Activated CD8-positive, alpha-beta memory T cell treated with anti-CD3 and anti-CD28 coated beads for 48 hours (primary cell): ENCODE results near the gene PROK1.
"Not testable (repeated sequence)": the region's sequence is repeated elsewhere in the genome, so short reads cannot be mapped to it uniquely, and the experiment has no call there.

Experiments
- DNase-seq, 3 experiments: peaks; one replicate each; pipeline ENCODE4 v3.0.0-alpha.2; 2020; ENCODE audit warnings: low read depth in 2 of 3, low spot score in 2 of 3

The PROK1 gene

DNA sequence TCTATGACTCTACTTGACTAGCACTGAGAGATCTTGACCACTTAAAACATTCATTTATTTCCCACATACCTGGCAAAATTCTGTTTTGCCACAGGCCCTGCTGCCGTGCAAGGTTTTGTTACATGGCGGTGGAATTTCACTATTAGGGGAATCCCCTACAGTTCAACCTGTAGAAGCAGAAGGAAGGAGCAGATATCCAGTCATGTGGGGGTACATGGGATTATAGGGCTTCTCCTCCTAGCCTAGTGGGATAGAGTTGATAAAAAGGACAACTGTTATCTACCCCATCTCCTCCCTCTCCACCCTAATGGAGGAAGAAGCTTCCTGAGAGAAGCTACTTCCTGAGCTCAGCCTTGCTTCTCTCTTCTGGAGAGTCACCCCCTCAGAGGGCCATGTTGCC, 17.7 kb upstream of the PROK1 start:
- no peak for DNase-seq

- no peak for DNase-seq
Observed at GRCh38 chr1:110433803-110434202, 17.1 kb upstream of the PROK1 start.

DNA sequence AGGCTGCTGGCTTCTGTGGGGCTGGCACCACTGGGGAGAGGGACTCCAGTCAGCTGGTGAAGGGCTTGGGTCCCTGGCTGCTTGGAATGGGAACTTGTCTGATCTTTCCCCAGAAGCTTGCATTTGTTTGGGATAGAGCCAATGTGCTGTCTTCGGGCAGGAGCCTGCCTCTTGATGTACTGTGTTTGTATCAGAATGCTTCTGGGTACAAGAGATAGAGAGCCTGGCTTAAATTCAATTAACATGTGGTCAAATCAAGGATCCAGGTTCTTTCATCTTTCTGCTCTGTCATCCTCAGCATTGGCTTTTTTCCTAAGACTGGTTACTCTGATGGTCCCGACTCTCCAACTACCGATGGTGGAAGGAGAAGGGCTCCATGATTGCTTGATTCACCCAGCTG, 16.0 kb upstream of the PROK1 start:
- DNase-seq: no peak

DNA sequence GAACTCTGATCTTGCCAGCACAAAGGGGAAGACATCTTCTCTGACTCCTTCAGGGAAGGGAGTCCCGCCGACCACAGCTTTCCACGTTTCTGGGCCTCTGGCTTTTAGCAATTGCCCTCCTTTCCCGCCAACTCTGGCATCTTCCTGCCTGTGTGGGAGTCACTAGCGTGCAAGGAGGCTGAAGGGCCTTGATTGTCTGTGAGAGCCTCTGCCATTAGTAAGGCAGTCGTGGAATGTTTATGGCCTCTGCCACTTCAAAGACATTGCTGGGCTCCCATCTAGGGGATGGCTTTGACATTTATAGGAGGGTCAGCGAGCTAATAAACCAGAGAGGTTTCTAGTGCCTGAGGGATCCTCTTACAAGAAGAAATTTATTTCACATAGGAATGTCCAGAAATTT, 14.3 kb upstream of the PROK1 start:
- DNase-seq: no peak

GRCh38 chr1:110437645-110438299, 13.2 kb upstream of the PROK1 start:
- DNase-seq: not testable (repeated sequence)

GRCh38 chr1:110438893-110439292, 12.1 kb upstream of the PROK1 start:
- no peak for DNase-seq

GRCh38 chr1:110439873-110440272, 11.1 kb upstream of the PROK1 start:
- DNase-seq: not testable (repeated sequence)

- no peak for DNase-seq
Observed at GRCh38 chr1:110440877-110441276, 10.1 kb upstream of the PROK1 start.

DNA sequence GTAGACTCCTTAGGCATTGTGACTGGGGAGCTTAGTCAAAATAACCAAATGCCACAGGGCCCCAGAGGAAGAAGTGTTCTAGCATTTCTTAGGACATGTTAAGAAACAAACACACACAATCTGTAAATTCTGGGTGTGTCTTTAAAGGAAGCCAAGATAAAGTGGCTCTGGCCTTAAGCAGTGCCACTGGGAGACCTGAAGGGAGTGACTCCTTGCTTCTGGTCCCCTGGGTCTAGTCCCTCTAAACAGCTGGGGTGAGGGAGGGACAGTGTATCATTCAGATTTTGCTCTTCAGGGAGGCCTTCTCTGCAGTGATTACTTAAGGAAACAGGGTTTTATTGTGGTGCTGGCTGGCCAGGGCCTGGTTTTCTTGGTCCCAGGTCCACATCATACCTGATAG, 9.1 kb upstream of the PROK1 start:
- no peak for DNase-seq

GRCh38 chr1:110443451-110443850, 7.5 kb upstream of the PROK1 start:
- DNase-seq: no peak

GRCh38 chr1:110444561-110444960, 6.4 kb upstream of the PROK1 start:
- DNase-seq: no peak

DNA sequence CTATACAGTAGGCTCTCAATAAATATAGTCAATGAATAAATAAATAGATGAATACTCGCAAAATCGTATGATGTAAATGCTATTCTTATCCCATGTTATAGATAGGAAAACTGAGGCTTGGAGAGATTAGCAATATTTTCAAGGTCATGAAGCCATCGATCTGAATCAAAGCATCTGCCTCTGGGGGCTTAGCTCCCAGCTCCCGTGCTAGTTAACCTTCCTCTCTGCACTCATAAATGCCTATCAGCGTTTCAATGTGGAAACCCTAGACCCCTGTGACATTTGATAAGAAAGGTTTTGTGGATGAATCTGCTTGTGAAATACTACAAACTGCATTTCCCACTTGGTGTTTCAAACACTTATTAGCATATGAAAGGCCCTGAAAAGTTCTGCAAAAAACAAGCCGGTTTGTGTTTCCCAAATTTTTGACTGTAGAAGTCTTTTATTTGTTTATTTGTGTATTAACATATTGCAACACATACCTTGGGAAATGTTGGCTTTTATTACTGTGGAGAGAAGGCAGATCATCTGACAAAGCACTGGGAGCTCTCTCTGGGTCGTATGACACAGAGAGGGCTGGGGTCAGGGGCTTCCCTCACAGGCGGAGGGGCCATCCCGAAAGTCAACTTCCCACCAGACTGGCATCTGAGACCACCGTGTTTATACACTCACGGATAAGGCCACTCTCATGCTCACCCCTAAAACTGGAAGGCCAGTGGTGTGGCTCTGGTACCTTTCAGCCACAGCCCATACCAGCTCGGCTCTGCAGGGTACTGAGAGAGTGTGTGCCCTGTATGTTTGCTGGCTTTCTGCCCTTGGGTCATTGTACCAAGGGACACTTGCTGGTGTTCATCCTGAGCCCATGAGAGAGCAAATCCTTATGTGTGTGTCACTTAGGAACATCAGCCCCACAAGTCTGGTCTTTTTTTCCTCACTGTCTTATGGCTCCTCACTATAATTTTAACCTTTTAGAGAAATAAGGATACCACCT, 993 bp upstream of the PROK1 start:
- DNase-seq: no peak

DNA sequence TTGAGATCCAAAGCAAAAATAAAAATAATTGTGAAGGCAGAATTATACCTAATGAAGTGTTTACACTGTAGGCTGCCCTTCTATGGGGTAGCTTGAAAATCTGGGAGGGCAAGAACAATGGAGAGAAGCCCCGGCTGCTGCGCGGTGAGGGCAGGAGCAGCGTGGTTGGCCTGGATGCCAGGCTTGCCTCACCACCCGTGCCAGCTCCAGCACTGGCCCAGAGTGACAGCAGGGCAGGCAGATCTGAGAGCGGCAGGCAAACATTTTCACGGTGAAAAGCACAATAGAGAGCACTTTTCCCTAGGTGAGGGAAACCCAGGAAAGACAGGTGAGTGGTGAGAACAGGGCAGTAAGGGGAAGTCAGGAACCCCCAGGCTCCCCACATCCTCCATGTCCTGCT, 1.4 kb downstream of the PROK1 start:
- no peak for DNase-seq

- DNase-seq: no peak
Observed at GRCh38 chr1:110453829-110454228, 2.9 kb downstream of the PROK1 start.

GRCh38 chr1:110454328-110454727, 3.4 kb downstream of the PROK1 start:
- DNase-seq: no peak

GRCh38 chr1:110455151-110455550, 4.2 kb downstream of the PROK1 start:
- DNase-seq: no peak

GRCh38 chr1:110457206-110457605, 6.3 kb downstream of the PROK1 start:
- DNase-seq: no peak

- DNase-seq: peak; percentile 32 to 80 (median 77)
Observed at GRCh38 chr1:110460253-110461220, 9.6 kb downstream of the PROK1 start.

GRCh38 chr1:110462093-110462492, 11.1 kb downstream of the PROK1 start:
- DNase-seq: no peak

GRCh38 chr1:110462964-110463363, 12.0 kb downstream of the PROK1 start:
- DNase-seq: no peak

GRCh38 chr1:110463725-110464124, 12.8 kb downstream of the PROK1 start:
- DNase-seq: no peak
